Adipocyte (in vitro differentiated cells): ENCODE data around the gene EIF3B.
"Not testable (repeated sequence)": the region's sequence is repeated elsewhere in the genome, so short reads cannot be mapped to it uniquely, and the experiment has no call there.

Experiments
- DNase-seq: peaks from one replicate; pipeline ENCODE4 v3.0.0-alpha.2; 2015; ENCODE audit warnings: low read depth
- H3K27me3 ChIP-seq: replicated peaks from 2 replicates; pipeline ENCODE4 v1.7.0; 2013; ENCODE audit warnings: mild to moderate bottlenecking, low read length, moderate library complexity; ENCODE audit not compliant: control insufficient read depth, insufficient read depth
- H3K36me3 ChIP-seq: 2 replicates; pipeline ENCODE4 v1.7.0; 2013; ENCODE audit warnings: low read length, mild to moderate bottlenecking, moderate library complexity; ENCODE audit not compliant: control insufficient read depth, insufficient read depth, severe bottlenecking
- H3K4me1 ChIP-seq: 2 replicates; pipeline ENCODE4 v1.7.0; 2013; ENCODE audit warnings: mild to moderate bottlenecking, low read length, moderate library complexity; ENCODE audit not compliant: control insufficient read depth, insufficient read depth
- H3K4me3 ChIP-seq: 2 replicates; pipeline ENCODE4 v1.7.0; 2013; ENCODE audit warnings: mild to moderate bottlenecking, low read length, moderate library complexity
- H3K9ac ChIP-seq: 2 replicates; pipeline ENCODE4 v1.7.0; 2013; ENCODE audit warnings: mild to moderate bottlenecking, low read length, moderate library complexity
- H3K9me3 ChIP-seq: 2 replicates; pipeline ENCODE4 v1.7.0; 2013; ENCODE audit warnings: mild to moderate bottlenecking, low read length, moderate library complexity; ENCODE audit not compliant: control insufficient read depth

The EIF3B gene

DNA sequence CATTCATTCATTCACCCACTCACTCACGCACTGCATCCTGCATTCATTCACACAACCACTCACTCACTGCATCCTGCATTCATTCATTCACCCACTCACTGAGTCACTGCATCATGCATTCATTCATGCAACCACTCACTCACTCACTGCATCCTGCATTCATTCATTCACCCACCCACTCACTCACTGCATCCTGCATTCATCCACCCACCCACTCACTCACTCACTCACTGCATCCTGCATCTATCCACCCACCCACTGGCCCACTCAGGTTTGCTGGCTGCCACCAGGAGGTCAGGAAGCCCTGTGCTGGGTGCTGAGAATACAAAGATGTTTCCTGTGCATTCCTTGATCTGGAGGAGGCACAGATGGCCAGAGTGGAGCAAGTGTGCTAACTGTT lies 38.0 kb upstream of the EIF3B start:
- no peak overlapping the region for H3K4me3 ChIP-seq
- H3K36me3 ChIP-seq = no peaks in the 10 kb centered on the region
- H3K9ac ChIP-seq = no peak overlapping the region
- H3K9me3 ChIP-seq = no peaks in the 10 kb centered on the region
- no peak for DNase-seq
- no peaks in the 10 kb centered on the region for H3K27me3 ChIP-seq
- peaks cover 9% of the 10 kb centered on the region for H3K4me1 ChIP-seq

GRCh38 chr7:2317556-2318293 lies 36.9 kb upstream of the EIF3B start:
- no peaks in the 10 kb centered on the region for H3K36me3 ChIP-seq
- peaks cover 9% of the 10 kb centered on the region for H3K4me1 ChIP-seq
- H3K27me3 ChIP-seq = no peaks in the 10 kb centered on the region
- DNase-seq = no peak
- no peak overlapping the region for H3K9ac ChIP-seq
- H3K9me3 ChIP-seq = no peaks in the 10 kb centered on the region
- H3K4me3 ChIP-seq = no peak overlapping the region

DNA sequence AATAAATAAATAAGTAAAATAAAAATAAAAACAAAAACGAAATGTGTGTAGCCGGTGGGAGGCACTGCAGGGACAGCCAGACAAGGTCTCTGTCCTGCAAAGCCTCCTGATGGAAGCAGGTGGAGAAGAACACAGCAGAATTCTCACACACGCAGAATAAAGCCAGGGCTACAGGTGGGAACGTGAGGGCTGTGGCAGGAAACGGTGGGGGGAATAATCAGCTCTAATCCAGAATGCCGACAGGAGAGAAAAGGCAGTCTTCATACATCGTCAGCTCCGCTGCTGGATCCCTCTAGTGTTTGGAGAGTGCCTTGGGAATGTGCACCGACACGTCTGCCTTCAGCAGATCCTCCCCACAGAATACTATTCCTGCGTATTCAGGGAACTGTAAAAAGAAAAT lies 33.6 kb upstream of the EIF3B start:
- no peaks in the 10 kb centered on the region for H3K9me3 ChIP-seq
- H3K4me3 ChIP-seq = no peak overlapping the region
- no peak for DNase-seq
- H3K36me3 ChIP-seq = no peaks in the 10 kb centered on the region
- peak overlapping the region; percentile 42 for H3K9ac ChIP-seq
- H3K27me3 ChIP-seq = no peaks in the 10 kb centered on the region
- H3K4me1 ChIP-seq = peaks cover 8% of the 10 kb centered on the region

GRCh38 chr7:2325162-2325561 lies 29.5 kb upstream of the EIF3B start:
- no peak overlapping the region for H3K9ac ChIP-seq
- H3K27me3 ChIP-seq = no peaks in the 10 kb centered on the region
- no peak overlapping the region for H3K4me3 ChIP-seq
- no peaks in the 10 kb centered on the region for H3K36me3 ChIP-seq
- no peaks in the 10 kb centered on the region for H3K9me3 ChIP-seq
- peaks cover 3% of the 10 kb centered on the region for H3K4me1 ChIP-seq
- DNase-seq = no peak

DNA sequence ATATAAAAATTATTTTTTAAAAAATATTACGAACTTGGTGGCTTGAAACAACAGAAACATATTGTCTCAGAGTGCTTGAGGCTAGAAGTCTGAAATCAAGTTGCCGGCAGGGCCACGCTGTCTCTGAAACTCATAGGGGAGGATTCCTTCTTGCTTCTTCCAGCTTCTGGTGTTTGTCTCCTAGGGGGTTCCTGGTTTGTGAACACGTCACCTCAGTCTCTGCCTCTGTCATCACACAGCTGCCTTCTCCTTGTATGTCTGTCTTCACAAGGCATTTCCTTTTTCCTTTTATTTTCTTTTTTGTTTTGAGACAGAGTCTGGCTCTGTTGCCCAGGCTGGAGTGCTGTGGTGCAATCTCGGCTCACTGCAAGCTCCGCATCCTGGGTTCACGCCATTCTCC lies 27.7 kb upstream of the EIF3B start:
- Histone ChIP-seq H3K36me3 (no peaks in the 10 kb centered on the region), H3K9ac (no peak overlapping the region), H3K27me3 (no peaks in the 10 kb centered on the region), H3K4me1 (peaks cover 3% of the 10 kb centered on the region), H3K9me3 (no peaks in the 10 kb centered on the region), H3K4me3 (no peak overlapping the region)
- DNase-seq = no peak

- Histone ChIP-seq H3K27me3 (no peaks in the 10 kb centered on the region), H3K36me3 (no peaks in the 10 kb centered on the region), H3K4me3 (no peak overlapping the region), H3K9me3 (no peaks in the 10 kb centered on the region), H3K4me1 (no peaks in the 10 kb centered on the region), H3K9ac (no peak overlapping the region)
- no peak for DNase-seq
Observed at GRCh38 chr7:2330493-2330892, 24.1 kb upstream of the EIF3B start.

DNA sequence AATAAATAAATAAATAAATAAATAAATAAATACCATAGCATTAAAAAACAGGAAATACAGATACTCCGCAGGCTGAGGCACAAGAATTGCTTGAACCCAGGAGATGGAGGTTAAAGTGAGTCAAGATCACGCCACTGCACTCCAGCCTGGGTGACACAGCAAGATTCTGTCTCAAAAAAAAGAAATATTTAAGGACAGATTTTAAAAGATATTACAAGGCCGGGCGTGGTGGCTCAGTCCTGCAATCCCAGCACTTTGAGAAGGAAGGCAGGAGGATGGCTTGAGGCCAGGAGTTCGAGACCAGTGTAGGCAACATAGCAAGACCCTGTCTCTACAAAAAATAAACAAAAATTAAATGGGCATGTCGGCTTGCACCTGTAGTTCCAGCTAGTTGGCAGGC lies 22.9 kb upstream of the EIF3B start:
- no peaks in the 10 kb centered on the region for H3K36me3 ChIP-seq
- no peaks in the 10 kb centered on the region for H3K9me3 ChIP-seq
- H3K9ac ChIP-seq = no peak overlapping the region
- no peak for DNase-seq
- no peaks in the 10 kb centered on the region for H3K4me1 ChIP-seq
- H3K27me3 ChIP-seq = no peaks in the 10 kb centered on the region
- no peak overlapping the region for H3K4me3 ChIP-seq

GRCh38 chr7:2332606-2333231 lies 21.9 kb upstream of the EIF3B start:
- H3K4me3 ChIP-seq, DNase-seq: not testable (repeated sequence)

DNA sequence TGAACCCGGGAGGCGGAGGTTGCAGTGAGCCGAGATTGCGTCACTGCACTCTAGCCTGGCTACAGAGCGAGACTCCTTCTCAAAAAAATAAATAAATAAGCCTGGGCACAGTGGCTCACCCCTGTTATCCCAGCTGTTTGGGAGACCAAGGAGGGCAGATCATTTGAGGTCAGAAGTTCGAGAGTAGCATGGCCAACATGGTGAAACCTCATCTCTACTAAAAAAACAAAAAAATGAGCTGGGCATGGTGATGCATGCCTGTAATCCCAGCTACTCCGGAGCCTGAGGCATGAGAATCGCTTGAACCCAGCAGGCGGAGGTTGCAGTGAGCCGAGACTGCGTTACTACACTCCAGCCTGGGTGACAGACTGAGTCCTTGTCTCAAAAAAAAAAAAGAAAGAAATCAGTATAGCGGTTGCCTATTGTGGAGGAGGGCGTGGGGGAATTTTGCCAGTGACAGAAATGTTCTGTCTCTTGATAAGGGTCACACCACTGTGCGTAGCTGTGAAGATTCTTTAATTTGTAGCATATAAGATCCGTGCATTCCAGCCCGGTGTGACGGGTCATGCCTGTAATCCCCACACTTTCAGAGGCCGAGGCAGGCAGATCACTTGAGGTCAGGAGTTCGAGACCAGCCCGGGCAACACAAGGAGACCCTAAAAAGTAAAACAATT lies 17.9 kb upstream of the EIF3B start:
- no peak overlapping the region for H3K9ac ChIP-seq
- no peak for DNase-seq
- no peak overlapping the region for H3K4me3 ChIP-seq

More at GRCh38 chr7:2332606-2333231, 21.9 kb upstream of the EIF3B start:
- H3K36me3 ChIP-seq, H3K4me1 ChIP-seq, H3K27me3 ChIP-seq, H3K9ac ChIP-seq, H3K9me3 ChIP-seq: not testable (repeated sequence)

GRCh38 chr7:2347351-2348063 lies 7.1 kb upstream of the EIF3B start:
- peak overlapping the region; percentile 62 for H3K9ac ChIP-seq
- H3K27me3 ChIP-seq, H3K36me3 ChIP-seq, DNase-seq, H3K4me1 ChIP-seq, H3K9me3 ChIP-seq: not testable (repeated sequence)
- H3K4me3 ChIP-seq = peak overlapping the region; percentile 51

More for the DNA sequence above, 17.9 kb upstream of the EIF3B start:
- H3K4me1 ChIP-seq = no peaks in the 10 kb centered on the region
- H3K27me3 ChIP-seq = no peaks in the 10 kb centered on the region
- no peaks in the 10 kb centered on the region for H3K9me3 ChIP-seq
- H3K36me3 ChIP-seq = no peaks in the 10 kb centered on the region

GRCh38 chr7:2350055-2350454 lies 4.6 kb upstream of the EIF3B start:
- Histone ChIP-seq H3K27me3 (no peaks in the 10 kb centered on the region), H3K4me1 (no peaks in the 10 kb centered on the region), H3K36me3 (no peaks in the 10 kb centered on the region), H3K9me3 (no peaks in the 10 kb centered on the region), H3K4me3 (no peak overlapping the region), H3K9ac (no peak overlapping the region)
- DNase-seq = no peak
